Activated CD8-positive, alpha-beta memory T cell treated with anti-CD3 and anti-CD28 coated beads for 1 hour (primary cell): ENCODE data around the gene PNKP.
A peak's percentile ranks its signal among the peaks of the same experiment; 100 is the strongest.

ENCODE experiments used
- DNase-seq, 2 donors: peaks; one replicate each; pipeline ENCODE4 v3.0.0-alpha.2; 2020; ENCODE audit warnings: low read depth in 1 of 2; ENCODE audit errors: extremely low read depth in 1 of 2

PNKP gene

GRCh38 chr19:49876422-49877019 is 9.1 kb upstream of the PNKP start:
- DNase-seq, result peak; percentile 94 to 95

GRCh38 chr19:49875857-49876421 is 8.6 kb upstream of the PNKP start:
- DNase-seq, result peak in 1 of 2 donors; percentile 33

- DNase-seq, result no peak
Observed at GRCh38 chr19:49875177-49875576, 7.8 kb upstream of the PNKP start.

GRCh38 chr19:49874503-49875157 is 7.3 kb upstream of the PNKP start:
- no peak for DNase-seq

GRCh38 chr19:49873834-49874233 is 6.5 kb upstream of the PNKP start:
- no peak for DNase-seq

- no peak for DNase-seq
Observed at GRCh38 chr19:49873129-49873521, 5.7 kb upstream of the PNKP start.

GRCh38 chr19:49872245-49873128 is 5.1 kb upstream of the PNKP start:
- DNase-seq, result no peak

- DNase-seq, result no peak
Observed at GRCh38 chr19:49871349-49871985, 4.1 kb upstream of the PNKP start.

- DNase-seq, result no peak
Observed at GRCh38 chr19:49870309-49870901, 3.0 kb upstream of the PNKP start.

GRCh38 chr19:49869484-49870308 is 2.3 kb upstream of the PNKP start:
- peak; percentile 72 to 79 for DNase-seq

- DNase-seq, result no peak
Observed at GRCh38 chr19:49869009-49869483, 1.7 kb upstream of the PNKP start.

- DNase-seq, result no peak
Observed at GRCh38 chr19:49864890-49865289, 2.5 kb downstream of the PNKP start.

- DNase-seq, result no peak
Observed at GRCh38 chr19:49863935-49864320, 3.4 kb downstream of the PNKP start.

GRCh38 chr19:49863254-49863934 is 4.0 kb downstream of the PNKP start:
- no peak for DNase-seq

GRCh38 chr19:49862391-49863253 is 4.8 kb downstream of the PNKP start:
- DNase-seq, result no peak

GRCh38 chr19:49861541-49862378 is 5.6 kb downstream of the PNKP start:
- no peak for DNase-seq

GRCh38 chr19:49861107-49861506 is 6.3 kb downstream of the PNKP start:
- DNase-seq, result no peak
